NCI-H2029 (cell line): ENCODE results near the gene BTN1A1.

Source experiments
- DNase-seq: peaks from one replicate; lab custom pipeline; 2025; lab: John Stamatoyannopoulos, UW

The BTN1A1 gene

GRCh38 chr6:26475823-26476729, 24.0 kb upstream of the BTN1A1 start:
- no peak for DNase-seq

DNA sequence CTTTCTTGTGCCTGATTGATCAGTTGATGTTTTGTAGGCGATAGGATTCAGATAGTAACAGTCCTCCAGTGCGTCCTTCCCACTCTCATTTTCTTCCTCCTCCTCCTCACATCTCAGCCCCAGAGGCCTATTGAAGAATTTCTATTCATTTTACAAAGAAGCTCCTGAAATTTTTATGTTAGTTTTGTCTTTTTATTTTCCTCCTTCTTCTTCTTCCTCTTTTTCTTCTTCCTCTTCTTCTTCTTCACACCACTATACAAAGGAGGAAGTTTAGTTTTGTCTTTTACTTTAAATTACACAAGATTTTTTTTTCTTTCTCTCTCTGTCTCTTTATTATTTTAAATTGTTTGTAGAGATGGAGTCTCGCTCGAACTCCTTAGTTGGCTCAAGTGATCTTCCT, 23.2 kb upstream of the BTN1A1 start:
- no peak for DNase-seq

GRCh38 chr6:26477426-26477825, 22.7 kb upstream of the BTN1A1 start:
- no peak for DNase-seq

- DNase-seq, result no peak
These were observed 21.8 kb upstream of the BTN1A1 start for GRCh38 chr6:26478100-26478984.

DNA sequence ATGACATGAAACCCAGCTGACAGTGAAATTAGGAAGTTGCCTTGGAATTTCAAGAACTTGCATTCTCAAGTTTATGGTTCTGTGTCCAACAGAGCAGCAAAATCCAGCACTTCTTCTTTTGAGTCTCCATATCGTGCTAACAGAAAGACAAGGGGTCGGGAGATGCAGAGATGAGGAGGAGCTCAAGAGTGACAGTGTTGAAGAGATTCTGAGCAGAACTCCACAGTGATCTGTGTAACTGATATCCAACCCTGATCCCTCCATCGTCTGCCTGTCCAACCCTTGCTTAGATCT, 21.2 kb upstream of the BTN1A1 start:
- no peak for DNase-seq

DNA sequence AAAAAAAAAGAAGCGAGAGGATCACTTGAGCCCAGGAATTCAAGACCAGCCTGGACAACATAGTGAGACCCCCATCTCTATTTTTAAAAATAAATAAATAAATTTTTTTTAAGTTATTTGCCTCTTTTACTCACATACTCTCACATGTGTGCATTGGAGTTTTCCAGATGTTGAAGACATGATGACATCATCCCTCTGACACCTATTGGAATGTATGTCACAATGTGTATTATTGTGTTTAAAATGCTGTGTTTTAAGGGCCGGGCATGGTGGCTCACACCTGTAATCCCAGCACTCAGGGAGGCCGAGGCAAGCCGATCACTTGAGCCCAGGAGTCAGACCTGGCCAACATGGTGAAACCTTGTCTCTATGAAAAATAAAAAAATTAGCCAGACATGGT, 17.8 kb upstream of the BTN1A1 start:
- DNase-seq, result no peak

GRCh38 chr6:26483727-26484126, 16.4 kb upstream of the BTN1A1 start:
- DNase-seq, result no peak

DNA sequence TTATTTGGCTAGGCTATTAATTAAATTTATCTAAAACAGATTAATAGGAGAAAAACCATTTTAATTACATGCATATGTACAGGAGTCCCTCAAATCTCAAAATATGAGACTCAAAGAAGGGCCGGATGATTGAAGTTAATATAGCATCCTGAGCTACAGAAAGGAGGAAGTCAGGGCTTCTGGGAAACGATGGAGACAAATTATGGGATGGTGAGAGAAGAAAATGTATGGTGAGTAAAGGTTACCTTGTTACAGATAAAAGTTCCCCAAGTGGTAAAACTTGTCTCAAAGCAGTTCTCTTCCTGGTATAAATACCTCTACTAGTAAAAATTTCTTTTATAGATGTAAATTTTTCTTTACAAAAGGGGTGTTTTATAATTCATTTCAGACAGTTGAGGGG, 15.9 kb upstream of the BTN1A1 start:
- no peak for DNase-seq

DNA sequence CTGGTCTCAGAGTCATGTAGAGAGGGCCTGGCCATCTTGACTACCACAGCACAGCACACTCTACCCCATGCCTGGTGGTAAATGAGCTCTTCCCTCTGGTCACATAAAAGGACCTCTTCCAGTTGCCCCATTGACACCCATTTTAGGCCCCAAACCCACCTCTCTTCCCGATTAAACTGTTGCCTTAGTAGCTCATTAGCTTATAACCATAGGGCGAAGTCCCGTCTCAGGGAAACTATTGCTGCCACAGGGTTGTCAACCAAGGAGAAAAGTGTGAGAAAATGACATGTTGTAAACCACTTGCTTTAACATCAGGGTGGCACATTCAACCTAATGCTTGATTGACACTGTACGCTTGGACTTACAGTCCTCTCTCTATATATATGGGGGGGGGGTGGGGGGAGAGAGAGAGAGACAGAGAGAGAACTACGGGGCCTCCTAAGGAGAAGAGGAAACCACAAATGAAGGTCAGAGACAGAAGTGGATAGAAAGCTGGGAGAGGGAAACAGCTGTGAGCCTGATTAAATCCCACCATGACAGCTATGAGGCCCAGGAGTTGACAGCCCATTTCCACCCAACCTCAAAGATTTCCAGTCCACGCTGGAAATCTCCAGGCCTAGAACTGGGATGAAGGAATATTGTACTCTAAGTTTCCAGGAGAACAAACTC, 14.9 kb upstream of the BTN1A1 start:
- no peak for DNase-seq

DNA sequence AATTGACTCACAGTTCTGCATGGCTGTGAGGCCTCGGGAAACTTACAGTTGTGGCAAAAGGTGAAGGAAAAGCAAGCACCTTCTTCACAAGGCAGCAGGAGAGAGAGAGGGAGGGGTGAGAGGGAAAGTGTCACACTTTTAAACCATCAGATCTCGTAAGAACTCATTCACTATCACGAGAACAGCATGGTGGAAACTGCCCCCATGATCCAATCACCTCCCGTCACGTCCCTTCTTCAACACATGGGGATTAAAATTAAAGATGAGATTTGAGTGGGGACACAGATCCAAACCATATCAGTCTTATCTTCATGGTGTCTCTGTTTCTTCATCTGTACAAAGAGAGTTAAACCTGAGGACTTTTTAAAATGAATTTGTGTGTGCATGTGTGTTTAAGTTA, 13.7 kb upstream of the BTN1A1 start:
- no peak for DNase-seq

GRCh38 chr6:26487466-26487865, 12.6 kb upstream of the BTN1A1 start:
- no peak for DNase-seq

DNA sequence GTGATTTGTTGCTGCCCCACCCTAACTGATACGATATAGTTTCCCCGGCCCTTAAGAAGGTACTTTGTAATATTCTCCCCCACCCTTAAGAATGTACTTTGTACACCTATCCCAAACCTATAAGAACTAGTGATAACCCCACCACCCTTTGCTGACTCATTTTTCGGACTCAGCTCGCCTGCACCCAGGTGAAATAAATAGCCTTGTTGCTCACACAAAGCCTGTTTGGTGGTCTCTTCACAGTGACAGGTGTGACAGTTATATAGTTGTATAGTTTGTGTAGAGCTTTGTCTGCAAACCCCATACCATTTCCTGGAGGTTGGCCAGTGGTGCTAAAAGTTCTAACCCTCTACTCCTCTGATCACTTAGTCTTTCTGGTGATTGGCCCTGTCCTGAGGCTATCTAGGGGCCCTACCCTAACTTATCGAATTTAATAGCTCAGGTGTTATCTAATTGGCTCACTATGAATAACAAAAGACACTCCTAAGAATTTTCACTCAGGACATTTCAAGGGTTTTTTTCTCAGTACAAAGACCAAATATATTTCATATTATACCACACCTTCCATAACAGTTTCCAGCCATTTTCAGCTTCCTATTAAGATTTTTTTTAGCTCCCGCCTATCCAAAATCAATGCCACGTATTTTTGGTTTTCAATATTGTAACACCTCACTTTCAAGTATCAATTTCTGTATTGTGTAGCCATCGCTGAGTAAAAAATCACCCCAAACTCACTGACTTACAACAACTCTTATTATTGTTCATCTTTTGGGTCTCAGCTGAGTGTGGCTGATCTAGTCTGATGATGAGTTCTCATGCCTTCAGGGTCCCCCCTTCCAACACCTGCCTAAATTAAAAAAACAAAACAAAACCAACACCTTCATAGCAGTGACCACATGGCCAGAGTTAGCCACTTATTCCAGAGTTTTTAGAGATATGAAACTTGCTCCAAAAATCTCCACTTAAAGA, 9.8 kb upstream of the BTN1A1 start:
- DNase-seq, result no peak

DNA sequence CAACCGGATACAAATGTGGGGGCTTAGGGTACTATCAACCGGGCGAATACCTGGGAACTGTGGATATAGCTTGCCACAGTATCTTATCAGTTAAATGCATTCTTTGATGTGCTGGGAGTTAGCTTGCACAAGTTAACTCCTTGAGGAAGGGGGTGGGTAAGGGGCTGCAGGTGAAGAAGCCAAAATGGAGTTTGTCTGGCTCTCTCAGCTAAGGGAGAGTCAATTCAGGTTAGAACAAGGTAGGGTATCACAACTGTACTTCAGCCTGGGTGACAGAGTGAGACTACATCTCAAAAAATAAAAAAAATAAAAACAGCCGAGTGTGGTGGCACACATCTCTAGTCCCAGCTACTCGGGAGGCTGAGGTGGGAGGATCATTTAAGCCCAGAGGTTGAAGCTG, 8.5 kb upstream of the BTN1A1 start:
- no peak for DNase-seq

- no peak for DNase-seq
These were observed 6.8 kb upstream of the BTN1A1 start for GRCh38 chr6:26493258-26493657.

DNA sequence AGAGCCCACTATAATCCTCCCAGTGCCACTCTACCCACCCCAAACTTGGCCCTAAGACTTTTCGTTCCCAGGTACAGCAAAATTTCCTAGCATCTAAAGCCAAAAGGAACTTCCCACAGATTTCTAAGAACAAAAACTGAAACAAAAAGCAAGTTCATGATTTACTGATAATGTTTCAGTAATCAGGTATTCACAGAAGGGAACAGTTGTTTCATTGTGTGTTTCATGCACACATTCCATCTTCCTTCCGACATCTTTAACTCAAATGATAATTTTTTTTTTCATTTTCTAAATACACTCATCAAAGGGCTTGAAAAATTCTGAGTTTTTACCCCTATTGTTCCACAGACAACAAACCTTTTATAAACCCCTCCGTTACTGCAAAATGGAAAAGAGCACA, 6.0 kb upstream of the BTN1A1 start:
- DNase-seq, result no peak

DNA sequence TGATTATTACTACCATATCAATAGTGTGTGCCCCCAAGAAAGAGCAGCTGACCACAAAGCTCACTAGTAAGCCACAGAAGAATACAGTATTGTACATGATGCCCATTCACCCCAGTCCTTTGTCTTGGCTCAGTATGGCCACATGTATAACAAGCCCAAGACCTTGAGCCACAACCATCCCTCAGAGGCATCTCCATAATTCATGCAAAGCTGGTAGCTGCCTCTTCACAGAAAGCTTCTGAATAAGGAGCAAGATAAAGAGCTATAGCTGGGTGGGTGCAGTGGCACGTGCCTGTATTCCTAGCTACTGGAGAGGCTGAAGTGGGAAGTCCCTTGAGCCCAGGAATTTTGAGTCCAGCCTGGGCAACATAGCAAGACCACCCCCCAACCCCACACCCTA, 4.8 kb upstream of the BTN1A1 start:
- no peak for DNase-seq

GRCh38 chr6:26497610-26498009, 2.5 kb upstream of the BTN1A1 start:
- no peak for DNase-seq

- DNase-seq, result peak; percentile 31
These were observed 1.4 kb downstream of the BTN1A1 start for GRCh38 chr6:26501482-26501986.

DNA sequence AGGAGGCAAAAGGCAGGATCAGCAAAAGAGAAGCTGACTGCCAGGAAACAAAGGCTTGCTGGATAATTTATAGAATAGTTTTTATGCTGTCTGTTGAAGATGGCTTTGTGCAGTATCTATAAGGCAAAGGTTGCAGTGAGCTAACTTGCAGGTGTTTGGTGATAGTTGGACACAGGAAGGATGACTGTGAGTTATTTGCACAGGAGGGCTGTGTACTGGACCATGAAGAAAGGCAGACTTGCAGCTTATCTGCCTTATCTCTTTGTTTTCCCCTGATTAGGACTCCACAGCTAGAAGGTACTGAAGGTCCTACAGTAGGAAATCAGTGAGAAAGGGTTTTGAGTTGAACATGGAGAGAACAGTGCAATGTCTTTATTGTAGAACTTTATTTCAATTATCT, 2.1 kb downstream of the BTN1A1 start:
- no peak for DNase-seq

DNA sequence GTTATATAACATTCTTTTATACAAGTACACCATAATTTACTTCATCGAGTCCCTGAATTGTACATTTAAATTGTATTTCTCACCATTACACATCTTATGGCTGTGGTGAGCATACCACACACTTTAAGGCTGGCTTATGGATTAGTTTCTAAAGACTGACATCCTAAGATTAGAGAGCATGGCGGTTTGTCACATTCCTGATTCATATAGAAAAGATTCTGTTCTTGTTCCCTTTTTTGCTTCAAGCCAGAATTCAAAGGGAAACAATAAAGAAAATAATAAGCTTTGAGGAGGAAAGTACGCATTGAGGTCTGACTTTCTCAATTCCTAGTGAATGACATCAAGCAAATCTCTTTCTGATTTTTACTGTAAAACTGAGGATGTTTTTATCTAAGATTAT, 2.5 kb downstream of the BTN1A1 start:
- DNase-seq, result no peak

- no peak for DNase-seq
These were observed 7.6 kb downstream of the BTN1A1 start for GRCh38 chr6:26507658-26508057.
